ENCODE results near the gene NFIB.

DNA sequence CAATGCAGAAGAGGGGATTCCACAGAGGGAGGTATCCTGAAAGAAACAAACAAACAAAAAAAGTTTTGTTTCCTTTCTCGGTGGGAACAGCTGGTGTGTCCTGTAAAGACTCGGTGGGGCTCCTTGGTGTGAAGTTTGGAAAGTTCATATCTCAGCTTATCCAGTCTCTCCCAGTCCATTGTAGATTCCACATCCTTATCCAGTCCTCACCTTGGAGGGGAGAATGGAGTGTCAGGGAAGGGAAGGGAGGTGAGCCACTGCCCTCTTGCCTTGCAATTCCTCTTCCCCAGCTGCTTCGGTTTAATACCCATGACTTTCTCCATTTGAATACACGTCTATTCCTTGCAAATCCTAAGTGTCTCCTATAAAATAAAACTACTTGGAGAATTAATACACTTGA lies 234.5 kb downstream of the NFIB start:
- no peak for TF ChIP-seq NANOG (IDR thresholded peaks at IDR 0.05; ENCODE audit: insufficient read depth, low read depth, low read length, poor library complexity, severe bottlenecking)
- no peak for TF ChIP-seq CTCF (IDR thresholded peaks at IDR 0.05; ENCODE audit: control extremely low read depth in 1 of 3, insufficient read depth in 1 of 3, low read depth in 1 of 3, low read length in 3 of 3)
- TF ChIP-seq ZNF274 (IDR thresholded peaks at IDR 0.05; ENCODE audit: borderline replicate concordance, extremely low read depth, low read length), result no peak
- no peak for TF ChIP-seq MAFK (IDR thresholded peaks at IDR 0.05; ENCODE audit: low read depth, low read length)
- TF ChIP-seq CTBP2 (IDR thresholded peaks at IDR 0.05; ENCODE audit: borderline replicate concordance, insufficient read depth, insufficient read length, low read length), result no peak
- TF ChIP-seq EZH2 (IDR thresholded peaks at IDR 0.05; ENCODE audit: low read depth, low read length, severe bottlenecking), result no peak
